Calu3 (cell line): Measurements from ENCODE around the gene NINL. TPM values are rescaled to one million over a fixed set of nuclear protein-coding genes. Genes with fewer than 3 reads are reported as not detected.

Source experiments
- BruUV-seq: library from RNA; stranded (reverse); fragments of 400-500 nt; replicated peaks from 2 replicates; lab custom pipeline; 2021; lab: Mats Ljungman, UMichigan
- CTCF ChIA-PET: fragments of 300-600 bp; sonication (Branson Sonifier 250); formaldehyde crosslinking; loops from one replicate; lab custom pipeline; 2022; ENCODE audit warnings: antibody characterized with exemption; lab: Charles Lee
- DNase-seq: peaks from one replicate; pipeline ENCODE4 v3.0.0; 2022
- H3K27ac Mint-ChIP-seq: one replicate; pipeline ENCODE4 v1.8.0; 2022; ENCODE audit warnings: mixed read lengths; ENCODE audit not compliant: unreplicated experiment
- H3K27me3 Mint-ChIP-seq: one replicate; pipeline ENCODE4 v1.8.0; 2022; ENCODE audit warnings: mixed read lengths; ENCODE audit not compliant: unreplicated experiment
- H3K36me3 Mint-ChIP-seq: one replicate; pipeline ENCODE4 v1.8.0; 2022; ENCODE audit warnings: mild to moderate bottlenecking, moderate library complexity, mixed read lengths; ENCODE audit not compliant: insufficient read depth, unreplicated experiment
- H3K4me1 Mint-ChIP-seq: one replicate; pipeline ENCODE4 v1.8.0; 2022; ENCODE audit warnings: mild to moderate bottlenecking, low read depth, mixed read lengths; ENCODE audit not compliant: unreplicated experiment
- H3K4me3 Mint-ChIP-seq: one replicate; pipeline ENCODE4 v1.8.0; 2022; ENCODE audit warnings: mild to moderate bottlenecking, low read depth, moderate library complexity, mixed read lengths; ENCODE audit not compliant: unreplicated experiment
- H3K9me3 Mint-ChIP-seq: one replicate; pipeline ENCODE4 v1.8.0; 2022; ENCODE audit warnings: low read depth, mixed read lengths; ENCODE audit not compliant: unreplicated experiment
- intact Hi-C: fragments of 100-400 bp; cut with micrococcal nuclease; formaldehyde crosslinking; loops from one replicate; pipeline ENCODE4 v1.10.0; 2022; ENCODE audit not compliant: unreplicated experiment
- total RNA-seq: library from RNA; stranded (reverse); gene quantifications from 2 replicates; pipeline ENCODE4 v1.2.3, GENCODE V29; 2022
- TF ChIP-seq, protein P1 (sequence below): fragments of 200-600 bp; IDR thresholded peaks from one replicate; pipeline ENCODE4 v1.8.0; 2022; ENCODE audit warnings: antibody characterized with exemption; ENCODE audit not compliant: unreplicated experiment

NINL gene
- total RNA-seq, 1 experiment from 2014 or later, result 9.1 TPM

- TF ChIP-seq, protein P1, sequence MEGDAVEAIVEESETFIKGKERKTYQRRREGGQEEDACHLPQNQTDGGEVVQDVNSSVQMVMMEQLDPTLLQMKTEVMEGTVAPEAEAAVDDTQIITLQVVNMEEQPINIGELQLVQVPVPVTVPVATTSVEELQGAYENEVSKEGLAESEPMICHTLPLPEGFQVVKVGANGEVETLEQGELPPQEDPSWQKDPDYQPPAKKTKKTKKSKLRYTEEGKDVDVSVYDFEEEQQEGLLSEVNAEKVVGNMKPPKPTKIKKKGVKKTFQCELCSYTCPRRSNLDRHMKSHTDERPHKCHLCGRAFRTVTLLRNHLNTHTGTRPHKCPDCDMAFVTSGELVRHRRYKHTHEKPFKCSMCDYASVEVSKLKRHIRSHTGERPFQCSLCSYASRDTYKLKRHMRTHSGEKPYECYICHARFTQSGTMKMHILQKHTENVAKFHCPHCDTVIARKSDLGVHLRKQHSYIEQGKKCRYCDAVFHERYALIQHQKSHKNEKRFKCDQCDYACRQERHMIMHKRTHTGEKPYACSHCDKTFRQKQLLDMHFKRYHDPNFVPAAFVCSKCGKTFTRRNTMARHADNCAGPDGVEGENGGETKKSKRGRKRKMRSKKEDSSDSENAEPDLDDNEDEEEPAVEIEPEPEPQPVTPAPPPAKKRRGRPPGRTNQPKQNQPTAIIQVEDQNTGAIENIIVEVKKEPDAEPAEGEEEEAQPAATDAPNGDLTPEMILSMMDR, result no peak
- intact Hi-C loops, result no loop called here
- CTCF ChIA-PET, result no interaction called here
- no peaks in the 10 kb centered on the region for H3K27me3 Mint-ChIP-seq
- no peak overlapping the region for H3K4me3 Mint-ChIP-seq
- no TSS peak for BruUV-seq
- no peak overlapping the region for H3K27ac Mint-ChIP-seq
- H3K4me1 Mint-ChIP-seq, result peaks cover 7% of the 10 kb centered on the region
- no peak for DNase-seq
- H3K36me3 Mint-ChIP-seq, result peaks cover 5% of the 10 kb centered on the region
- peaks cover 4% of the 10 kb centered on the region for H3K9me3 Mint-ChIP-seq
These were observed 74.6 kb downstream of the NINL start for GRCh38 chr20:25510721-25511120.

- H3K36me3 Mint-ChIP-seq, result peaks cover 5% of the 10 kb centered on the region
- CTCF ChIA-PET, result no interaction called here
- H3K27ac Mint-ChIP-seq, result no peak overlapping the region
- BruUV-seq, result no TSS peak
- TF ChIP-seq, protein P1, result no peak
- no peaks in the 10 kb centered on the region for H3K27me3 Mint-ChIP-seq
- H3K4me1 Mint-ChIP-seq, result peaks cover 7% of the 10 kb centered on the region
- no peak overlapping the region for H3K4me3 Mint-ChIP-seq
- DNase-seq, result no peak
- H3K9me3 Mint-ChIP-seq, result peaks cover 4% of the 10 kb centered on the region
- intact Hi-C loops, result no loop called here
These were observed 75.1 kb downstream of the NINL start for GRCh38 chr20:25510202-25510601.

DNA sequence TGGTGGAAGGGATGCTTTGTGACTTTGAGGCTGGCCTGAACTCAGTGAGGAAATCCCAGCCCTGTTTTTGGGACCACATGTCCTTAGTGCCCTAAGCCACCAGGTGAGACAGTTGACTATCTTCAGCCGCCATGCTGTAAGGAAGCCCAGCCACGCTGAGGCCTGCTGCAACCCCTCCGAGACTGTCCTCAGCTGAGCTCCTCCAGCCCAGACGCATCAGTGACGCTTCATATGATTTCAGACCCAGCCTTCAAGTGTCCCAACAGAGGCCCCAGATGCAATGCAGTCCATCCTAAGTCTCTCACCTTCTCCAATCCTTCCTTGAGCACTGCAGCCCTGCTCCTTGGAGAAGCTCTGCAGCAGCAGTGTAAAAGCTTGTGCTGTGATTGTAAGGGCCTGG is 76.2 kb downstream of the NINL start:
- TF ChIP-seq, protein P1, result no peak
- Mint-ChIP-seq H3K4me3 (no peak overlapping the region), H3K27ac (no peak overlapping the region), H3K9me3 (peaks cover 1% of the 10 kb centered on the region), H3K36me3 (peaks cover 3% of the 10 kb centered on the region), H3K27me3 (no peaks in the 10 kb centered on the region), H3K4me1 (peaks cover 7% of the 10 kb centered on the region)
- intact Hi-C loops, result no loop called here
- no TSS peak for BruUV-seq
- CTCF ChIA-PET, result interaction anchor here (0.6 kb wide), 1 partner anchor 20 kb away, joined by 3 read pairs; no protein-coding TSS in a partner anchor
- DNase-seq, result no peak

DNA sequence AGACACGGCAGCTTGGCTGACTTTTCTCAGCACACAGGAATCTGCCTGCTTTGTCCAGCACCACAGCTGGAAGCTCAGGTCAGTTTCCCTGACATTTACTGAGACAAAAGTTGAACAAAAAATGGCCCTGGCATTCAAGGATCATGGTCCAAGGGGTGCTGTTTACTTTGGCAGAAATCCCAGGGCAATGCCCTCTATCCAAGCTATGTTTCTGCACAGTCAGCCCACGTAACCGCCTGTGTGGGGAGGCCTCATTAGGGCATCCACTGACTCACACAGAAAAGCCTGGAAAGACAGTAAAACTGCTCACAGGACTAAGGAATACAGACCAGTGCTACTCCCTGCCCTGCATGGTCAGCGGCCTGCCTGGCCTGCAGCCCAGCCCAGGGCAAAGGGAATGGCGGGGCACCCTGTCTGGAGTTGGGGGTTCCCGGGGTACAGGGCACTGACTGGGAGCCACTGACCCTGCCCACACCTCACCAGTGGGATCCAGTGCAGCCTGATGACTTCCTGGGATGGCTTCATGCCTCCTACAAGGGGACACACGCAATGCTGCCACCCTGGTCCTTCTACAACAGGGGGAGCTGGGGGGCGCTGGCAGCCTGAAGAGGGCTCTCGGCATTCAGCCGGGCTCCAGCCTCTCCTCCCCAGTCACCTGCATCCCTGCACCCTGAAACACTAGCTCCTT is 77.1 kb downstream of the NINL start:
- no peaks in the 10 kb centered on the region for H3K27me3 Mint-ChIP-seq
- no peak overlapping the region for H3K27ac Mint-ChIP-seq
- no peak overlapping the region for H3K4me3 Mint-ChIP-seq
- peak; percentile 3 for DNase-seq
- intact Hi-C loops, result no loop called here
- BruUV-seq, result no TSS peak
- TF ChIP-seq, protein P1, result no peak
- CTCF ChIA-PET, result interaction anchor here (0.6 kb wide), 1 partner anchor 19 kb away, joined by 3 read pairs; no protein-coding TSS in a partner anchor
- no peaks in the 10 kb centered on the region for H3K36me3 Mint-ChIP-seq
- H3K4me1 Mint-ChIP-seq, result peaks cover 7% of the 10 kb centered on the region
- H3K9me3 Mint-ChIP-seq, result no peaks in the 10 kb centered on the region
